ENCODE results near the gene LARP1B.
"Not testable (repeated sequence)": the region's sequence is repeated elsewhere in the genome, so short reads cannot be mapped to it uniquely, and the experiment has no call there.

- TF ChIP-seq EZH2phosphoT487, EZH2, CTCF (IDR thresholded peaks at IDR 0.05): not testable (repeated sequence)
Measured at GRCh38 chr4:128047019-128047418, 14.1 kb upstream of the LARP1B start.

Data from neural progenitor cell (in vitro differentiated cells).